Smooth muscle cell (in vitro differentiated cells): ENCODE data around the gene GNG12. TPM values are rescaled to one million over a fixed set of nuclear protein-coding genes. Genes with fewer than 3 reads are reported as not detected.

Source experiments
- DNase-seq: peaks from one replicate; lab custom pipeline; 2025; ENCODE audit not compliant: unreplicated experiment; lab: John Stamatoyannopoulos, UW
- H2AFZ ChIP-seq: fragments of 200-600 bp; sonication (generic); 2 replicates; pipeline ENCODE4 v1.6.0; 2016; ENCODE audit warnings: antibody characterized with exemption, low read depth, mild to moderate bottlenecking
- H3F3A ChIP-seq: fragments of 200-600 bp; sonication (generic); 2 replicates; pipeline ENCODE4 v1.6.0; 2017; ENCODE audit warnings: antibody characterized with exemption, low read depth
- H3K27ac ChIP-seq: fragments of 200-600 bp; sonication (generic); 2 replicates; pipeline ENCODE4 v1.5.1; 2016; ENCODE audit warnings: low read depth, mild to moderate bottlenecking
- H3K27me3 ChIP-seq: fragments of 200-600 bp; sonication (generic); 2 replicates; pipeline ENCODE4 v1.6.1; 2016; ENCODE audit warnings: low read depth, mild to moderate bottlenecking
- H3K36me3 ChIP-seq: fragments of 200-600 bp; sonication (generic); 2 replicates; pipeline ENCODE4 v1.5.1; 2016; ENCODE audit warnings: low read depth
- H3K4me1 ChIP-seq: fragments of 200-600 bp; sonication (generic); 2 replicates; pipeline ENCODE4 v1.5.1; 2016; ENCODE audit warnings: low read depth
- H3K4me2 ChIP-seq: fragments of 200-600 bp; sonication (generic); 2 replicates; pipeline ENCODE4 v1.6.0; 2016; ENCODE audit warnings: mild to moderate bottlenecking
- H3K4me3 ChIP-seq: fragments of 200-600 bp; sonication (generic); 2 replicates; pipeline ENCODE4 v1.5.1; 2016; ENCODE audit warnings: mild to moderate bottlenecking
- H3K79me2 ChIP-seq: fragments of 200-600 bp; sonication (generic); 2 replicates; pipeline ENCODE4 v1.6.0; 2016; ENCODE audit warnings: low read depth, mild to moderate bottlenecking
- H3K9ac ChIP-seq: fragments of 200-600 bp; sonication (generic); 2 replicates; pipeline ENCODE4 v1.6.0; 2016; ENCODE audit warnings: low read depth
- H3K9me3 ChIP-seq: fragments of 200-600 bp; sonication (generic); replicated peaks from 2 replicates; pipeline ENCODE4 v1.5.1; 2016; ENCODE audit warnings: low read depth
- H4K20me1 ChIP-seq: fragments of 200-600 bp; sonication (generic); 2 replicates; pipeline ENCODE4 v1.6.0; 2016; ENCODE audit warnings: low read depth
- CTCF ChIP-seq: fragments of 200-600 bp; sonication (generic); IDR thresholded peaks from 2 replicates; pipeline ENCODE4 v1.5.1; 2017; ENCODE audit warnings: borderline replicate concordance, mild to moderate bottlenecking, antibody characterized with exemption; ENCODE audit not compliant: insufficient read depth, poor library complexity, severe bottlenecking
- WGBS: methylation state at CpG from one replicate; pipeline ENCODE4 v1.1.7; 2016; ENCODE audit warnings: low lambda C conversion rate; 5-methylcytosine and 5-hydroxymethylcytosine counted together
- polyA plus RNA-seq: library from polyadenylated mRNA; unstranded; fragments of >200 nt; fragmentation: Nextera tagmentation; extraction: Ambion mirVana; gene quantifications from 2 replicates; pipeline ENCODE4 v1.2.1, GENCODE V29; 2016
- total RNA-seq: library from RNA; depleted of rRNA; stranded (reverse); fragments of >200 nt; gene quantifications from 2 replicates; pipeline ENCODE4 v1.2.3, GENCODE V29; 2014

Gene GNG12
- total and polyA plus RNA-seq, 2 experiments from 2014 or later: 54.6 to 86.6 TPM

GRCh38 chr1:67839826-67840225 lies 6.6 kb upstream of the GNG12 start:
- Histone ChIP-seq H3K4me2 (no peak overlapping the region), H3K9me3 (no peaks in the 10 kb centered on the region), H3F3A (peaks cover 3% of the 10 kb centered on the region), H3K27me3 (no peaks in the 10 kb centered on the region), H3K4me1 (peaks cover 24% of the 10 kb centered on the region), H3K9ac (no peak overlapping the region), H3K27ac (no peak overlapping the region), H2AFZ (no peak overlapping the region), H3K79me2 (no peaks in the 10 kb centered on the region), H3K36me3 (no peaks in the 10 kb centered on the region), H4K20me1 (no peaks in the 10 kb centered on the region), H3K4me3 (no peak overlapping the region)
- no peak for DNase-seq
- no peak for TF ChIP-seq CTCF
- 82% methylated on average over 2 of the region's 2 CpGs for WGBS

- no peaks in the 10 kb centered on the region for H3K27me3 ChIP-seq
- peak overlapping the region; percentile 40 for H2AFZ ChIP-seq
- H3K4me3 ChIP-seq: no peak overlapping the region
- no peaks in the 10 kb centered on the region for H4K20me1 ChIP-seq
- H3K79me2 ChIP-seq: no peaks in the 10 kb centered on the region
- TF ChIP-seq CTCF: no peak
- no peak overlapping the region for H3K9ac ChIP-seq
- WGBS: 42% methylated on average over 5 of the region's 5 CpGs
- DNase-seq: no peak
- no peaks in the 10 kb centered on the region for H3K9me3 ChIP-seq
- no peaks in the 10 kb centered on the region for H3K36me3 ChIP-seq
- peaks cover 24% of the 10 kb centered on the region for H3K4me1 ChIP-seq
- H3F3A ChIP-seq: peaks cover 13% of the 10 kb centered on the region
- no peak overlapping the region for H3K4me2 ChIP-seq
- H3K27ac ChIP-seq: no peak overlapping the region
These were observed 5.1 kb upstream of the GNG12 start for GRCh38 chr1:67838180-67838910.

- Histone ChIP-seq H3K27ac (peak overlapping the region; percentile 32), H3K4me2 (no peak overlapping the region), H3K27me3 (no peaks in the 10 kb centered on the region), H3K4me3 (no peak overlapping the region), H3K4me1 (peaks cover 25% of the 10 kb centered on the region), H3K79me2 (peaks cover 2% of the 10 kb centered on the region), H3K9ac (no peak overlapping the region), H2AFZ (no peak overlapping the region), H3K9me3 (no peaks in the 10 kb centered on the region), H3K36me3 (no peaks in the 10 kb centered on the region), H4K20me1 (no peaks in the 10 kb centered on the region), H3F3A (peaks cover 13% of the 10 kb centered on the region)
- TF ChIP-seq CTCF: no peak
- WGBS: 82% methylated on average over 2 of the region's 2 CpGs
- DNase-seq: no peak
These were observed 3.5 kb upstream of the GNG12 start for GRCh38 chr1:67836769-67837168.
